ENCODE results near the gene TTC12. TPM values are rescaled to one million over a fixed set of nuclear protein-coding genes. Genes with fewer than 3 reads are reported as not detected.

The TTC12 gene
- 28.8 TPM for total RNA-seq

DNA sequence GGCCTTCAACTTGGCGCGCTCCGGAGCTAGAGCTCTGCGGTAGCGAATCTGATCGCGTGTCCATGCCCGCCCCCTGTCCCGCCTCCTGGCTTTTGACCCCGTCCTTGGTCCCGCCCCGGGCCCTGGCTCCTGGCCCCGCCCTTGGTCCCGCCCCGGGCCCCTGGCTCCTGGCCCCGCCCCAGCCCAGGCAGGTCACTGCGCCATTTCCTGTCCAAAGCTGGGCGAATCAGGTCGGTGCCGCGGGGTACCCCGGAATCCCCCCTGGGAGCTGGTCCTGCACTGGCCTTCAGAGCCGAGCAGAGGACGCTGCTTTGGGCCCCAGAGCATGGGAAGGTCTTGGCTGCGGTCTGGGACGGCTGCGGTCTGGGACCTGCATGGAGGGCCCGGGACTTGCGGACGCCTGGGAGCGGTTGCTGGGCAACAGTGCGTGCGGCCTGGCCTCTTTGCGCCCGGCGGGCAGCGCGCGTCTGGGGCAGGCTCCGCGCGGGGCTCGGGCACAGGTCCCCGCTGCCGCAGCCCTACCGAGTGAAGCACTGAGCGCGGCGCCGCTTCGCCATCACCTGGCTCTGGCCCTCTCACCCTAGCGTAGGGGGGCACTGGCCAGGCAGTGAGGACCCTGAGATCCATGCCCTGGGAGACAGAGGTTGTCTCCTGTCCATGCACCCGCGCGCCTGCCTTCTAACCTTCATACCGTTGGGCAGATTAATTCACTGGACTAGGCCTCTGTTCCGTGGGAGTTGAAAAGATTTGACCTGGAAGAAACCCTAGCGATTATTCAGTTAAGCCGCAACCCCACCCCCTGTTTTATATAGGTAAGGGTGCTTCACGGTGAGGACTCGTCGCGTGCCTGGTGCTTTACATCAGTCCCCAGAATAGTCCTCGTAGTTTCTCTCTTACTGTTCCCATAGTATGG lies at the start of gene TTC12:
TSS of gene TTC12 (plus strand) at position 195 of the 913 bp plus-strand sequence. CDS start 1,675 bp downstream, outside the sequence.

DNA sequence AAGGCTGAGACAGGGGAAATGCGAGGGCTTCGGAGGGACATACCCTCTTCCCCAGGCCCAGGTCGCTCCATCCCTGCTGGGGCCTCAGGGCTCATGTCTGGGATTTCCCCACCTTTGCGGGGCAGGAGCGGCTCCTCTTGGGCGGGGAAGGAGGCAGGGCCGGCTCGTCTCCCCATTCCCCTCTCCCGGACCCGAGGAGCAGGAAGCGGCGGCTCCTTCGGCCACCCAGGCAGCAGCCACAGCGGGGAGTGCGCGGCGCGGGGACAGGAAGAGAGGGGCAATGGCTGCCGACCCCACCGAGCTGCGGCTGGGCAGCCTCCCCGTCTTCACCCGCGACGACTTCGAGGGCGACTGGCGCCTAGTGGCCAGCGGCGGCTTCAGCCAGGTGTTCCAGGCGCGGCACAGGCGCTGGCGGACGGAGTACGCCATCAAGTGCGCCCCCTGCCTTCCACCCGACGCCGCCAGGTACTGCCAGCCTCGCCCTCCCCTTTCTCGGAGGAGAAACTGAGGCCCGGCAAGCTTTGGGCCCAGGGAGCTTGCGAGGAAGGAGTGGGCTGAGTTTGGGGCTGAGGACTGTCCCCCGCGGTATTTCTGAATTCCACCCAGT lies 73.3 kb downstream of the TTC12 start, which contains the start of gene ANKK1:
TSS of gene ANKK1 (plus strand) at position 175 of the 607 bp plus-strand sequence. CDS start at position 281, 106 bp downstream.

Other genes starting within 250 kb of the TTC12 start
- gene ANKK1, start 73.2 kb downstream of the TTC12 start, total RNA-seq = 0.33 TPM
- gene DRD2, start 160.8 kb downstream of the TTC12 start, total RNA-seq = 2.5 TPM

Data from camera-type eye (tissue), 1 donor.